ENCODE measurements around the gene XRCC3. TPM values are rescaled to one million over a fixed set of nuclear protein-coding genes. Genes with fewer than 3 reads are reported as not detected.
A peak's percentile ranks its signal among the peaks of the same experiment; 100 is the strongest.

The XRCC3 gene
- total and polyA plus RNA-seq, 2 of the 8 experiments (the other 6 are each of a cell fraction or from before 2014, with no cell fraction given), result 36.9 to 41.8 TPM

DNA sequence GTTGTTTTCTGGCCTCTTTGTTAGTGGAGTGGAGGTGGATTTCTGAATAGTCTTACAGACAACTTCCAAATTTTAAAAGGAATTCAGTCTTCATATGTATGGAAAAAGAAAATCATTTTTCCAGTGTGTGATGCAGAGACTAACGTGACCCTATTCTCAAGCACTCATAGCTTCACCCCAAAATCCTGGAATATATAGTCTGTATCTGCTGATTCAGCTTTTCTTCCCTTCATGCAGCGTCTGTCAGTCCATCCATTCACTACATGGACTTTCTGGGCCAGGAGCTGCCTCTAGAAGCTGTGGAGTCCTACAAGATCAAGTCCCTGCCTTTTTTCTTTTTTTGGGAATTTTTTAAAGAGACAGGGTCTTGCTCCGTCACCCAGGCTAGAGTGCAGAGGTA is 62.4 kb downstream of the XRCC3 start:
- 90% methylated on average over 3 of the region's 3 CpGs; no CpG with 5 or more reads in 1 of the 2 experiments for WGBS, 2 experiments (ENCODE audit: extremely low coverage in 1 of 2, insufficient coverage in 1 of 2, insufficient read length in 1 of 2, insufficient replicate concordance in 2 of 2, low coverage in 1 of 2, low lambda C conversion rate in 2 of 2, missing lambda C conversion rate in 1 of 2)
- Histone ChIP-seq H3K23me2 (ENCODE audit: low read depth, low read length) (no peaks in the 10 kb centered on the region), H4K5ac (ENCODE audit: insufficient read length, low read depth, low read length) (no peak overlapping the region), H2BK12ac (ENCODE audit: low read depth, low read length) (no peak overlapping the region), H3K18ac (ENCODE audit: extremely low read depth, low read length) (no peak overlapping the region), H4K91ac (replicated peaks; ENCODE audit: insufficient read length, low read length) (no peak overlapping the region), H4K20me1 (replicated peaks in 1 of 2; ENCODE audit: control insufficient read depth in 1 of 2, insufficient read depth in 2 of 2, low read length in 2 of 2) (peaks cover 6 to 22% of the 10 kb centered on the region in 2 experiments), H3K23ac (ENCODE audit: insufficient read length) (no peak overlapping the region), H3K27ac (ENCODE audit: low read depth, low read length) (no peak overlapping the region), H2BK15ac (ENCODE audit: low read length) (no peak overlapping the region), H2AFZ (ENCODE audit: low read length) (no peak overlapping the region), H2BK5ac (ENCODE audit: low read depth, low read length) (no peak overlapping the region), H3K4me2 (ENCODE audit: insufficient read depth in 1 of 2, low read depth in 2 of 2, low read length in 2 of 2) (no peak overlapping the region), H3K4me1 (replicated peaks in 1 of 4; ENCODE audit: control insufficient read depth in 3 of 4, insufficient read depth in 4 of 4, low read length in 3 of 4) (no peaks in the 10 kb centered on the region; a peak in 1 of 7 replicates), H3K27me3 (replicated peaks in 1 of 4; ENCODE audit: control insufficient read depth in 3 of 4, extremely low read depth in 1 of 4, insufficient read depth in 3 of 4, low read length in 3 of 4) (no peaks in the 10 kb centered on the region), H3K9me3 (ENCODE audit: insufficient read depth in 2 of 2, low read depth in 1 of 2, low read length in 1 of 2) (no peaks in the 10 kb centered on the region), H3K9ac (replicated peaks in 1 of 4; ENCODE audit: extremely low read depth in 1 of 4, low read depth in 3 of 4, low read length in 3 of 4) (no peak overlapping the region; a peak in 1 of 7 replicates), H2AK5ac (ENCODE audit: low read depth, low read length) (no peak overlapping the region), H2BK20ac (ENCODE audit: low read length) (no peak overlapping the region), H3K4ac (replicated peaks; ENCODE audit: insufficient read length, low read depth, low read length) (no peak overlapping the region), H3K14ac (ENCODE audit: insufficient read length) (no peak overlapping the region), H3K79me2 (ENCODE audit: control insufficient read depth in 1 of 2, insufficient read depth in 2 of 2, low read length in 2 of 2) (peaks cover 3 to 37% of the 10 kb centered on the region in 2 experiments; a peak in 3 of 4 replicates), H4K8ac (ENCODE audit: extremely low read depth, insufficient read depth, low read length) (no peak overlapping the region), H3K56ac (replicated peaks; ENCODE audit: insufficient read length, low read depth, low read length) (no peak overlapping the region), H2BK120ac (replicated peaks; ENCODE audit: low read depth, low read length) (no peak overlapping the region), H3K79me1 (ENCODE audit: low read depth, low read length) (peaks cover 13% of the 10 kb centered on the region; the same call in 1 of the 2 replicates), H3K4me3 (ENCODE audit: extremely low read depth in 1 of 4, insufficient read depth in 2 of 4, low read depth in 3 of 4, low read length in 4 of 4) (no peak overlapping the region), H3K36me3 (ENCODE audit: control insufficient read depth in 2 of 4, insufficient read depth in 4 of 4, low read length in 3 of 4) (peaks cover 13 to 37% (median 29%) of the 10 kb centered on the region in 4 experiments)
- CTCF ChIA-PET (ENCODE audit: partially characterized antibody), result interaction anchor here (0.6 to 1.0 kb wide), 2 partner anchors 79 to 841 kb away, joined by 3 read pairs; no protein-coding TSS in a partner anchor
- POLR2A ChIA-PET (ENCODE audit: partially characterized antibody), result interaction anchor here (1.2 to 1.4 kb wide), 4 partner anchors 19 to 62 kb away, joined by 3 to 4 read pairs (median 4); no protein-coding TSS in a partner anchor
- FAIRE-seq, result no peak
- DNase-seq (ENCODE audit: low read depth in 1 of 2, low spot score in 2 of 2), result no peak
- no peak for TF ChIP-seq POLR2AphosphoS5 (IDR thresholded peaks at IDR 0.05; ENCODE audit: low read depth, low read length)
- TF ChIP-seq MAFK (IDR thresholded peaks at IDR 0.05; ENCODE audit: low read depth, low read length), result peak; percentile 76; the same call in 1 of the 2 replicates

All from H1 (cell line).